ENCODE measurements around the gene FBRS. TPM values are rescaled to one million over a fixed set of nuclear protein-coding genes. Genes with fewer than 3 reads are reported as not detected.
"Not testable (repeated sequence)": the region's sequence is repeated elsewhere in the genome, so short reads cannot be mapped to it uniquely, and the experiment has no call there.

FBRS gene
- polyA plus RNA-seq, 1 experiment: 5.0 TPM

GRCh38 chr16:30688701-30689100, 30.5 kb downstream of the FBRS start:
- POLR2A ChIA-PET: interaction anchor here (0.6 kb wide), 1 partner anchor 12 kb away, joined by 7 read pairs; no protein-coding TSS in a partner anchor

DNA sequence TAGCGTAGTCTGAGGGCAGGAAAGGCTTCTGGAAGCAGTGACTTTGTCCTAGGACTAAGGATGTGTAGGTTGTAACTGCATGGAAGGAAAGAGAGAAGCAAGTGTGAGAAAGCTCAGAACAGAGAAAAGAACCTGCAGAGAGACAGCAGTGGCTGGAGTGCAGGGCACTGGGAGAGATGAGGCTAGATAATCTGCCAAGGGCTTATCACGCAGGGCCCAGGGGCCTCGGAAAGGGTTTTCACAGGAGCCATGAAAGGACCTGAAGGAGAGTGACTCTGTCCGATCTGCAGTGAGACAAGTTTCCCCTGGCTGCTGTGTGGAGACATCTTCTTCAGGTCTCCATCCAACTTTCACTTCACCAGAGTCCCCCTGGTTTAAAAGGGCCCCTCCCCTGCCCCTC, 33.7 kb downstream of the FBRS start:
- TF ChIP-seq, protein P1, sequence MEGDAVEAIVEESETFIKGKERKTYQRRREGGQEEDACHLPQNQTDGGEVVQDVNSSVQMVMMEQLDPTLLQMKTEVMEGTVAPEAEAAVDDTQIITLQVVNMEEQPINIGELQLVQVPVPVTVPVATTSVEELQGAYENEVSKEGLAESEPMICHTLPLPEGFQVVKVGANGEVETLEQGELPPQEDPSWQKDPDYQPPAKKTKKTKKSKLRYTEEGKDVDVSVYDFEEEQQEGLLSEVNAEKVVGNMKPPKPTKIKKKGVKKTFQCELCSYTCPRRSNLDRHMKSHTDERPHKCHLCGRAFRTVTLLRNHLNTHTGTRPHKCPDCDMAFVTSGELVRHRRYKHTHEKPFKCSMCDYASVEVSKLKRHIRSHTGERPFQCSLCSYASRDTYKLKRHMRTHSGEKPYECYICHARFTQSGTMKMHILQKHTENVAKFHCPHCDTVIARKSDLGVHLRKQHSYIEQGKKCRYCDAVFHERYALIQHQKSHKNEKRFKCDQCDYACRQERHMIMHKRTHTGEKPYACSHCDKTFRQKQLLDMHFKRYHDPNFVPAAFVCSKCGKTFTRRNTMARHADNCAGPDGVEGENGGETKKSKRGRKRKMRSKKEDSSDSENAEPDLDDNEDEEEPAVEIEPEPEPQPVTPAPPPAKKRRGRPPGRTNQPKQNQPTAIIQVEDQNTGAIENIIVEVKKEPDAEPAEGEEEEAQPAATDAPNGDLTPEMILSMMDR (IDR thresholded peaks at IDR 0.05; ENCODE audit: low read depth, low read length): no peak
- no peaks in the 10 kb centered on the region for H3K9me3 ChIP-seq (ENCODE audit: control insufficient read depth, insufficient read depth, low read length)
- DNase-seq (ENCODE audit: low read depth, low spot score): no peak
- H3K27me3 ChIP-seq (ENCODE audit: control insufficient read depth, insufficient read depth, low read length): peaks cover 2% of the 10 kb centered on the region
- ChIA-PET POLR2A (no interaction called here), CTCF (no interaction called here)
- no peak overlapping the region for H3K4me3 ChIP-seq (ENCODE audit: low read depth, low read length)
- H3K27ac ChIP-seq (ENCODE audit: low read depth, low read length): no peak overlapping the region

More at GRCh38 chr16:30688701-30689100, 30.5 kb downstream of the FBRS start:
- Histone ChIP-seq H3K27me3 (ENCODE audit: control insufficient read depth, insufficient read depth, low read length) (peaks cover 2% of the 10 kb centered on the region), H3K27ac (ENCODE audit: low read depth, low read length) (no peak overlapping the region), H3K4me3 (ENCODE audit: low read depth, low read length) (no peak overlapping the region), H3K9me3 (ENCODE audit: control insufficient read depth, insufficient read depth, low read length) (no peaks in the 10 kb centered on the region)
- no peak for DNase-seq (ENCODE audit: low read depth, low spot score)
- CTCF ChIA-PET: no interaction called here
- TF ChIP-seq, protein P1 (IDR thresholded peaks at IDR 0.05; ENCODE audit: low read depth, low read length): no peak

DNA sequence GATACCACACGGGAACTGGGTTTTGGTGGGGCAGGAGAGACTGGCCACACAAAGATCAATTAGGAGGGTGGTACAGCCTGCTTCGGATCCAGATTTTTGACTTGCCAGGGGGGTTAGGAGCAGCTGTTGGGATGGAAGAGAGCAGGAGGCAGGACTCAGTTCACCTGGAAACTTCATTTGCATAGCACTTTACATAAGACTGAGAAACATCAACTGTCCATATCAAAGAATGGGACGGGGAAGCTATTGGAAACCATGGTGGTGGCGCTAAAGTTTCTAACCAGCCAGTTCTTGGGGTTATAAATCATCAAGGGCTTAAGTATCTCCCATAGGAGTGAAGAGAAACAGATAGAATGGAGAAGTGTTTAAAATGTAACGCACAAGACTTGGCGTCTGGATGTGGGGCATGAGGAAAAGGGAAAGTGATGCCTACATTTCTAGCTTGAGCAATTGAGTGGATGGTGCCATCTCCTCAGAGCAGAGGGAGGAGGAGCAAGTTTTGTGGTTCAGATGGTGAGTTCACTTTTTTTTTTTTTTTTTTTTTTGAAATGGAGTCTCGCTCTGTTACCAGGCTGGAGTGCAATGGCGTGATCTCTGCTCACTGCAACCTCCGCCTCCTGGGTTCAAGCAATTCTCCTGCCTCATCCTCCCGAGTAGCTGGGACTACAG, 34.3 kb downstream of the FBRS start:
- Histone ChIP-seq H3K27me3 (ENCODE audit: control insufficient read depth, insufficient read depth, low read length) (peaks cover 2% of the 10 kb centered on the region), H3K9me3 (ENCODE audit: control insufficient read depth, insufficient read depth, low read length) (no peaks in the 10 kb centered on the region), H3K27ac (ENCODE audit: low read depth, low read length) (no peak overlapping the region), H3K4me3 (ENCODE audit: low read depth, low read length) (no peak overlapping the region)
- ChIA-PET CTCF (interaction anchor here (0.6 to 2.2 kb wide), 2 partner anchors 33 to 94 kb away, joined by 3 to 6 read pairs; no protein-coding TSS in a partner anchor), POLR2A (interaction anchor here (0.7 kb wide), 1 partner anchor 487 kb away, joined by 7 read pairs; no protein-coding TSS in a partner anchor)
- TF ChIP-seq, protein P1 (IDR thresholded peaks at IDR 0.05; ENCODE audit: low read depth, low read length): no peak
- no peak for DNase-seq (ENCODE audit: low read depth, low spot score)

- Histone ChIP-seq H3K4me3 (ENCODE audit: low read depth, low read length) (no peak overlapping the region), H3K27me3 (ENCODE audit: control insufficient read depth, insufficient read depth, low read length) (no peaks in the 10 kb centered on the region), H3K9me3 (ENCODE audit: control insufficient read depth, insufficient read depth, low read length) (no peaks in the 10 kb centered on the region; the same call in 1 of the 2 replicates), H3K27ac (ENCODE audit: low read depth, low read length) (no peak overlapping the region)
- ChIA-PET CTCF (interaction anchor here (1.2 to 2.2 kb wide), 4 partner anchors 11 to 37 kb away, joined by 3 to 6 read pairs (median 4); partner anchors contain the start of gene FBRS), POLR2A (interaction anchor here (0.6 kb wide), 1 partner anchor 150 kb away, joined by 4 read pairs; no protein-coding TSS in a partner anchor)
- TF ChIP-seq, protein P1 (IDR thresholded peaks at IDR 0.05; ENCODE audit: low read depth, low read length): no peak
- DNase-seq (ENCODE audit: low read depth, low spot score): no peak
These were observed 36.9 kb downstream of the FBRS start for GRCh38 chr16:30694926-30695693.

DNA sequence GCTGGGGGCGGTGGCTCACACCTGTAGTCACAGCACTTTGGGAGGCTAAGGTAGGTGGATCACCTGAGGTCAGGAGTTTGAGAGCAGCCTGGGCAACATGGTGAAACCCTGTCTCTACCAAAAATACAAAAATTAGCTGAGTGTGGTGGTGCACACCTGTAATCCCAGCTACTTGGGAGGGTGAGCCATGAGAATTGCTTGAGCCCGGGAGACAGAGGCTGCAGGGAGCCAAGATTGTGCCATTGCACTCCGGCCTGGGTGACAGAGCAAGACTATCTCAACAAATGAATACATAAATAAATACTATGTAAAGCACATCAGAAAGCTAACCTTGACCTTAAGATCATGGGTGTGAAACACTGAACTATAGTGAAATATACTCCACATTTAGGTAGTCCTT, 38.4 kb downstream of the FBRS start:
- not testable (repeated sequence) for H3K4me3 ChIP-seq (ENCODE audit: low read depth, low read length); H3K27ac ChIP-seq (ENCODE audit: low read depth, low read length); DNase-seq (ENCODE audit: low read depth, low spot score); H3K9me3 ChIP-seq (ENCODE audit: control insufficient read depth, insufficient read depth, low read length); H3K27me3 ChIP-seq (ENCODE audit: control insufficient read depth, insufficient read depth, low read length)
- ChIA-PET CTCF (interaction anchor here (0.8 to 2.0 kb wide), 5 partner anchors 37 to 267 kb away, joined by 3 to 5 read pairs (median 4); partner anchors contain the start of genes DCTPP1, FBRS and PRR14), POLR2A (interaction anchor here (1.3 to 1.6 kb wide), 2 partner anchors 38 to 138 kb away, joined by 4 to 5 read pairs; partner anchors contain the start of gene ZNF764)
